H1 (cell line): ENCODE data around the gene DKK3.

ENCODE experiments used
- CREB1 ChIP-seq: IDR thresholded peaks from 2 replicates; pipeline ENCODE4 v1.6.1; 2012; ENCODE audit warnings: inconsistent platforms
- CTCF ChIP-seq, 3 experiments: IDR thresholded peaks; 1 replicate in 2 of 3; 2 replicates in 1 of 3; pipeline versions ENCODE4 v1.5.1 to v1.6.1; 2011; ENCODE audit warnings: low read length in 3 of 3, mild to moderate bottlenecking in 3 of 3, inconsistent platforms in 2 of 3, low read depth in 1 of 3, moderate library complexity in 1 of 3; ENCODE audit not compliant: insufficient read depth in 1 of 3; ENCODE audit errors: control extremely low read depth in 1 of 3
- EP300 ChIP-seq, 2 experiments: IDR thresholded peaks; 1 replicate in 1 of 2; 2 replicates in 1 of 2; pipeline ENCODE4 v1.6.1; 2011 to 2012; ENCODE audit warnings: low read depth in 2 of 2, low read length in 2 of 2, mild to moderate bottlenecking in 2 of 2, borderline replicate concordance in 1 of 2, inconsistent platforms in 1 of 2, moderate library complexity in 1 of 2
- EZH2 ChIP-seq: fragments of 200-600 bp; sonication (generic); IDR thresholded peaks from 2 replicates; pipeline ENCODE4 v1.7.1; 2012; ENCODE audit warnings: low read depth, mild to moderate bottlenecking, moderate library complexity, low read length, inconsistent platforms; ENCODE audit not compliant: severe bottlenecking
- GABPA ChIP-seq: IDR thresholded peaks from 2 replicates; pipeline ENCODE4 v1.6.1; 2011; ENCODE audit warnings: mild to moderate bottlenecking, low read length, moderate library complexity, borderline replicate concordance; ENCODE audit not compliant: insufficient read depth
- JUND ChIP-seq: IDR thresholded peaks from 2 replicates; pipeline ENCODE4 v1.6.1; 2011; ENCODE audit warnings: mild to moderate bottlenecking, improper control_type of control experiment, low read length
- MAX ChIP-seq: IDR thresholded peaks from 2 replicates; pipeline ENCODE4 v1.6.1; 2012; ENCODE audit warnings: inconsistent platforms
- PHF8 ChIP-seq: fragments of 200-600 bp; sonication (generic); conservative IDR thresholded peaks from 2 replicates; pipeline ENCODE4 v1.7.1; 2012; ENCODE audit warnings: low read depth, mild to moderate bottlenecking, inconsistent platforms, low read length, moderate library complexity
- POLR2A ChIP-seq, 2 experiments: IDR thresholded peaks; 1 replicate in 1 of 2; 2 replicates in 1 of 2; pipeline ENCODE4 v1.6.1; 2011; ENCODE audit warnings: low read depth in 2 of 2, low read length in 2 of 2, mild to moderate bottlenecking in 2 of 2; ENCODE audit errors: control extremely low read depth in 1 of 2
- RNF2 ChIP-seq: fragments of 200-900, 300-1000 bp; sonication (generic); IDR thresholded peaks from 2 replicates; pipeline ENCODE4 v1.7.1; 2016; ENCODE audit warnings: borderline replicate concordance, low read depth, mild to moderate bottlenecking, antibody characterized with exemption, low read length; ENCODE audit not compliant: poor library complexity, severe bottlenecking; ENCODE audit errors: missing control alignments
- SP1 ChIP-seq: IDR thresholded peaks from 2 replicates; pipeline ENCODE4 v1.6.1; 2011; ENCODE audit warnings: low read depth, low read length
- SP4 ChIP-seq: IDR thresholded peaks from 2 replicates; pipeline ENCODE4 v1.6.1; 2012; ENCODE audit warnings: low read length, inconsistent platforms
- TEAD4 ChIP-seq: IDR thresholded peaks from 2 replicates; pipeline ENCODE4 v1.6.1; 2012; ENCODE audit warnings: low read depth, low read length, inconsistent platforms, mixed read lengths

- TF ChIP-seq CTCF (IDR thresholded peaks at IDR 0.05; ENCODE audit: control extremely low read depth in 1 of 3, insufficient read depth in 1 of 3, low read depth in 1 of 3, low read length in 3 of 3) (no peak), EZH2 (no peak), MAX (no peak), SP1 (no peak), POLR2A (IDR thresholded peaks at IDR 0.05; ENCODE audit: control extremely low read depth in 1 of 2, low read depth in 2 of 2, low read length in 2 of 2) (no peak), TEAD4 (no peak), PHF8 (no peak), CREB1 (no peak), JUND (no peak), EP300 (IDR thresholded peaks at IDR 0.05; ENCODE audit: borderline replicate concordance in 1 of 2, low read depth in 2 of 2, low read length in 2 of 2) (no peak), RNF2 (no peak), SP4 (no peak), GABPA (no peak)
Observed at GRCh38 chr11:11963067-11963466, 45.4 kb downstream of the DKK3 start.
